SK-N-DZ (cell line): Measurements from ENCODE around the gene PLCL2.
"Not testable (repeated sequence)": the region's sequence is repeated elsewhere in the genome, so short reads cannot be mapped to it uniquely, and the experiment has no call there.

ENCODE experiments used
- DNase-seq: peaks from one replicate; pipeline ENCODE4 v3.0.0-alpha.2; 2015; ENCODE audit warnings: low spot score

PLCL2 gene

DNA sequence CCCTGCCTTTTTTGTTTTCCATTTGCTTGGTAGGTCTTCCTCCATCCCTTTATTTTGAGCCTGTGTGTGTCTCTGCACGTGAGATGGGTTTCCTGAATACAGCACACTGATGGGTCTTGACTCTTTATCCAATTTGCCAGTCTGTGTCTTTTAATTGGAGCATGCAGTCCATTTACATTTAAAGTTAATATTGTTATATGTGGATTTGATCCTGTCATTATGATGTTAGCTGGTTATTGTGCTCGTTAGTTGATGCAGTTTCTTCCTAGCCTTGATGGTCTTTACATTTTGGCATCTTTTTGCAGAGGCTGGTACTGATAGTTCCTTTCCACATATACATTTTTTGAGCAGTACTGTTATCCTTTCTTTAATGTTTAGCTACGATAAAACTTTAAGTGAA is 73.1 kb downstream of the PLCL2 start:
- DNase-seq: not testable (repeated sequence)

DNA sequence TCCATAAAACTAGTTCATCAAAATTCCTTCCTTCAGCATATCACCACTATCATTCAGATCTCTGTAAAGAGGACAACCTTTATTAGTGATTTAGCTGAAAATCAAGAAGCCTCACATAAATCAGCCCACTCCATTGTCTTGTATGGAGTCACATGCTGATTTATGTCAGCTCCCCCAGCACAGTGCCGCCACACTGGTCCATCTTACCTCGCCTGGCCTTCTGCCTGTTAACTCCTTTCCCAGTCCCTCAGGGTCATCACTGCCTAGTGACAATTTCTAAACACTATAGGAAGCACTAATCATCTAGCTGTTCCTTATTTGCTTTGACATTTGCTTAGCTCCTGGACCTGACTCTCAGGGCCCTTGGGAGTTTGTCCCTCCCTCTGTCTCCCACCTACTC is 75.4 kb downstream of the PLCL2 start:
- no peak for DNase-seq

DNA sequence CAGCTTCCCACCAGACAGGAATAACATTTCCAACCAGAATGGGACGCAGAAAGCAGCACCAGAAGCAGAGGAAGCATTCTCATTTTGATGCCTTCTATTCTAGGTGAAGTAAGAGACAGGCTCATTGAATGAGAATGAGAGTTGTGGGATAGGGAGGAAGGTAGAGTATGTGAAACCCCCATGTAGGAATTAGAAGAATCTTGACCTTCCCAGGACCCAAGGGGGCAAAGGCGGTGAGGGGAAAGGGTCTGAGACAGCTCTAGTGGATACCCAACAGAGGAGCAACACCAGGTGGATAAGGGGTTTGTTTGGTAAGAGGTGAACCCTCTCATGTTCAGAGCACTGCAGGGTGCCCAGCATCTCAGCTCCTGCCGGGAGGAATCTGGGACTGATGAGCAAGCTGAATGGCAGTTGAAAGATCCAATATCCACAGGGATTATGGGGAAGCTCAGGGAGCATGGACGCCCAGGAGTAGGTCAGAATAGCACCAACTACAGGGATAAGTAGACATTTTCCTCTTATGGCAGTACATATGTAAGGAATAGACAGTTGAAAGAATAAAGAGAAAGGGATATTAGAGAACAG is 77.0 kb downstream of the PLCL2 start:
- DNase-seq: no peak

DNA sequence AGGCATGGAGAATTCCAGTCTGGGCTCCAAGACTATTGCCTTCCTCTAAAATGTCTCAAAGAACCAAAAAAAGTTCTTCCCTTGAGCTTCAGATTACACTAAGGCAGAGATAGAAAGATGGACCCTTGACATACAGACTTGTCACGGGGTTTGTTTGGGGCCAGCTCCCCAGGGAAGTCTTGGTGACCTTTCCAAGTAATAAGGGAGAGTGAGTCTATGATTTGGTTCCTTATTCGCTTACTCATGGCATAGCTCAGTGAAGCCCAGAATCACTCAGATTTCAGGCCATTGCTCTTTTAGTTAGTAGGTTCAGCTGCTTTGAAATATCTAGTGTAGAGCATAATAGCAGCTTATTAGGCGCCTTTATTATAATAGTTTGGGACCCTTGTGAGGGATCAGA is 90.3 kb downstream of the PLCL2 start:
- DNase-seq: no peak

DNA sequence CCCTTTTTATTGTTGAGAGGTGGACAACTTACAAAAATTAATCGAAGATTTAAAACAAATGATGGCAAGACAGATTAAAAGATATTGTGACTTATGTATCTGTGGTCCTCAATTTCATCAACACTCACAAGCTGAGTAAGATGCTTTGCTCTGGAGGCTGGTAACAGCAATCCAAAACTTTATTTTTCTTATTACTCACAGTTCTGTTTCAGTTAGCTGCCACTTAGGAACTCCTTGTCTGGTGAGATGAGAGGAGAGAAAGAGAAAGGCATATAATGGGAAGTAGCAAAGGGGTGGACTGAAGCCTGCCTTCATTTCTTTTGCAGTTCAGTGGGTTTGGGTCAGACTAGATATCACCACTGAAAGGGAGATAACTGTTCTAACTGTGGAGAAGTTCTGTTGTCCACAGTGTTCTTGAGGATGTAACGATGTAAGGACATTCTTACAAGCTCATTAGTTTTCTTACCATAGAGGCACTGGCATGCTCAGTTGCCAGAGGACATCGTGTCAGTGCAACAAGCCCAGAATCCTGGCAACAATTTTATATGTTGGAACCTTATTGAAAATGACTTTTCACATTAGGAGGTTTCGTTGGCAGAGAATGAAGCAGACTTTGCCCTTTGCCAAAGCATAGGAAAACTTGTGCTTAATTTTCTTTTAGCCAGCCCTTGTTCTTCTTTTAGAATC is 93.6 kb downstream of the PLCL2 start:
- DNase-seq: no peak

DNA sequence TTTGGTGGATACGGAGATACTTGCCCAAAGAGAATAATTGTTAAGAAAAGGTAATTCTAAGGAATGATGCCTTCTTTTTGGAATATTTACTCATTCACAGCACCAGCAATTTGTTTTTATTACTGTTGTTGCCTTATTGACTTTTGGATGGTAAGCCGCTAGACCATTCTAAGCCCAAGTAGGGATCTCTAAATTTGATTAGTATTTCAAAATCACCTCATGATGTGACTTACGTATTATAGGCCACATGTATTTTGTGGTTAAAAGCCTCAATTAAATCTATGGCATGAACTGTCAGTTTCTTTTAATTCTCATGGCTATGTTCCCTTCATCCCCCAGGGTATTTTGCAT is 94.1 kb downstream of the PLCL2 start:
- no peak for DNase-seq

DNA sequence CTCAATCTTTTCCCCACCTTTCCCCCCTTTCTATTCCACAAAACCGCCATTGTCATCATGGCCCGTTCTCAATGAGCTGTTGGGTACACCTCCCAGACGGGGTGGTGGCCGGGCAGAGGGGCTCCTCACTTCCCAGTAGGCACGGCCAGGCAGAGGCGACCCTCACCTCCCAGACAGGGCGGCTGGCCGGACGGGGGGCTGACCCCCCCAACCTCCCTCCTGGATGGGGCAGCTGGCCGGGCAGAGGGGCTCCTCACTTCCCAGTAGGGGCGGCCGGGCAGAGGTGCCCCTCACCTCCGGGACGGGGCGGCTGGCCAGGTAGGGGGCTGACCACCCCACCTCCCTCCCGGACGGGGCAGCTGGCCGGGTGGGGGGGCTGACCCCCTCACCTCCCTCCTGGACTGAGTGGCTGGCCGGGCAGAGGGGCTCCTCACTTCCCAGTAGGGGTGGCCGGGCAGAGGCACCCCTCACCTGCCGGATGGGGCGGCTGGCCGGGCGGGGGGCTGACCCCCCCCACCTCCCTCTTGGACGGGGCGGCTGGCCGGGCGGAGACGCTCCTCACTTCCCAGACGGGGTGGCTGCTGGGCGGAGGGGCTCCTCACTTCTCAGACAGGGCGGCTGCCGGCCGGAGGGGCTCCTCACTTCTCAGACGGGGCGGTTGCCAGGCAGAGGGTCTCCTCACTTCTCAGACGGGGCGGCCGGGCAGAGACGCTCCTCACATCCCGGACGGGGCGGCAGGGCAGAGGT is 95.2 kb downstream of the PLCL2 start:
- DNase-seq: not testable (repeated sequence)

DNA sequence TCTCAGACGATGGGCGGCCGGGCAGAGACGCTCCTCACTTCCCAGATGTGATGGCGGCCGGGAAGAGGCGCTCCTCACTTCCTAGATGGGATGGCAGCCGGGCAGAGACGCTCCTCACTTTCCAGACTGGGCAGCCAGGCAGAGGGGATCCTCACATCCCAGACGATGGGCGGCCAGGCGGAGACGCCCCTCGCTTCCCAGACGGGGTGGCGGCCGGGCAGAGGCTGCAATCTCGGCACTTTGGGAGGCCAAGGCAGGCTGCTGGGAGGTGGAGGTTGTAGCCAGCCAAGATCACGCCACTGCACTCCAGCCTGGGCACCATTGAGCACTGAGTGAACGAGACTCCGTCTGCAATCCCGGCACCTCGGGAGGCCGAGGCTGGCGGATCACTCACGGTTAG is 95.8 kb downstream of the PLCL2 start:
- not testable (repeated sequence) for DNase-seq

DNA sequence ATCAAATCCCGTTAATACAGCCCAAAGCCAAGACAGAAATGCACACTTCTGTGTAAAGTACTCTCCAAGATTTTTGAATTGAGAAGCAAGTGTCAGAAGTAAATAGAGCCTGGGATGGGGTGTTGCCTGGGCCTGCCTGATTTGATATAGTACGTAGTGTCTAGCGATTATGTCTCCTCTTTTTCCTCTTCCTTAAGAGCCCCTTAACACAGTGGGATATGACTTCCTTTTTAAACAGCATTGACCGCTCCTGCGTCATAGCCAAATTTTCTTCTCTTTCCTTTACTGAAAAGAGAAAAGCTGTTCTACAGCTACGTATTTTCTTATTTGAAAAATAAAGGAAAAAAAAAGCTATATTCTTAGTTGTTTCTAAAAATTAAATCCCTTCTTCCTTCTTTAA is 97.7 kb downstream of the PLCL2 start:
- DNase-seq: no peak

DNA sequence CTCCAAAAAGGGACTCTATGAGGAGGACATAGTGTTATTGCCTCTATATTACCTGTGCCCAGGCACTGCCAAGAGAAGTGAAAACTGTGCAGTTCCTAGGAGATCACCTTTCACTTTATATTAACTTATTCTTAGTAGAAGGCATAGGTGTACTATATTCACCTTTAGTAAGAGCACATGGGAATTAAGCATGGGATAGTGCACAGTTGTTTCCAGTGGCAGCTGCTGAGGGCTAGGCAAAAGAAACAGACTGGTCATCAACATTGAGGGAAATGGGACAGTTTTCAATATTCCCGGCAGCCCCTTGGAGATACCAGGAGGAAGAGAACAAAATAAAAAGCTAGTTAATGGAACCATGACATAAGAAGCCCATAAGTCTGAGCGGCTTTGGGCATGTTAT is 100.9 kb downstream of the PLCL2 start:
- DNase-seq: no peak

DNA sequence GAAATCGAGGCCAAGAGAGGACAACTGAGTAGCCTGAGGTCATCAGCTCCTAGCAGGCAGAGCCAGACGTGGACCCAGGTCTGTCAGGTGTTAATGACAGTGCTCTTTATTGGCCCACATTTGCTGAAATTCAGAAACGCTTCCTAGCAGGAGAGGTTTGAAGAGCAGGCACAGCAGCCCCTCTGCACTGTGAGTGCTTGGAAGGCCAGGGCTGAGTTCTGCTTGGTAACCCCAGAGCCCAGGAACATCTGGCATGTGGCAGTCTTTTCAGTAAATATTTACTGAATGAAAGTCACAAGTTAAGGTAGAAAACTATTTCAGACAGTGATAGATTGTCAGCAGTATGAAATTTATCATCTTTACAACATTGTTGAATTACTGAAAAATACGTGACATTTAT is 102.4 kb downstream of the PLCL2 start:
- DNase-seq: no peak

DNA sequence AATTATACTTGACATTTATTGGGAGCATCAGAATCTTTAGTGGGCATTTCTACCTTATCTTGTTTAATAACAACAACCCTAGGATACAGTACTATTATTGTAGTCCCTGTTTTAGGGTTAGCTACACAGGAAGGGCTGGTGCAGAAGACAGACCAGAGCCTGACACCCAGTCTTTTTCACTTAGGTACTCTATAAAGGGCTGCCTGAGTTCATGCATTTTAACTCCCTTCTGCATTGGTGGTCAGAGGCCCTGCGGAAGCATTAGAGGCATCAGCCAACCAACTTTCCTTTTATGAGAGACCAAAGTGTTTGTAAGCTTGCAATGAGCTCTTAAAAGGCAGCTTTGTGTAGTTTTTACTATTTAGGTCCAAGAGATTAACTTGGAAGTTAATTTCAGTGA is 105.4 kb downstream of the PLCL2 start:
- DNase-seq: no peak

DNA sequence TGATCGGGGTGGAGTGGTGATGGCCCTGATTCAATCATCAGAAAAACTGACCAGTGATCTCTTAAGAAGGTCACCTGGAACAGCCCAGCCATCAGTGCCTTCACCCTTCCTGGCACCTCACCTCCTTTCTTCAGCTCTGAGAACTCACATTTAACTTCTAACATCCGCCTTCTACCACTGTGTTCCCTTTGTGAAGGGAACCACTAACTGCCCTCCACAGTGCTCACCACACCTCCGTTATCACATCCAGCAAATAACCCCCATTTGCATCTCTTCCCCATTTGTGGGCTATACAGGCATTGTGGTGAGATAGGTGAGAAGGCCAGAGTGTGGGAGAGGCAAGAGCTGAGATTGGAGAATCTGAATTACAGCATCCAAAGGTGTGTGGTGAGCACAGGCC is 107.4 kb downstream of the PLCL2 start:
- no peak for DNase-seq

DNA sequence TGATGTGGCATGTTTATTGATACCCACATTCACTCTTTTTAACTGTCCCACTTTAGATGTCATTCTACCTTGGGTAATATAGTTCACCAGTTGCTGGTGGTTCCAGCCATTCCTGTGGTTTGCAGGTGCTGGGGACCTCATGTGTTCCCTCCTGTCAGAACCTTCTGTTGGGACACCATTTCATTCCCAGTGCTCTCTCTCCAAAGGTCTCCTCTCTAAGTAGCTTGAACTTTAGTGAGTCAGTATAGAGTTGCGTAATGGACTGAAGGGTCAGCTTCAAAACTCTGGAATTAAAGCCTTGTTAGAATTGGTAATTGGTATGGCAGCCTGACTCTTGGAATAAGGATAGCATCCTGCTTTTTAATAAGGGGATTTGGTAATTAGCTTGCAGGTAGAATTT is 108.5 kb downstream of the PLCL2 start:
- no peak for DNase-seq

DNA sequence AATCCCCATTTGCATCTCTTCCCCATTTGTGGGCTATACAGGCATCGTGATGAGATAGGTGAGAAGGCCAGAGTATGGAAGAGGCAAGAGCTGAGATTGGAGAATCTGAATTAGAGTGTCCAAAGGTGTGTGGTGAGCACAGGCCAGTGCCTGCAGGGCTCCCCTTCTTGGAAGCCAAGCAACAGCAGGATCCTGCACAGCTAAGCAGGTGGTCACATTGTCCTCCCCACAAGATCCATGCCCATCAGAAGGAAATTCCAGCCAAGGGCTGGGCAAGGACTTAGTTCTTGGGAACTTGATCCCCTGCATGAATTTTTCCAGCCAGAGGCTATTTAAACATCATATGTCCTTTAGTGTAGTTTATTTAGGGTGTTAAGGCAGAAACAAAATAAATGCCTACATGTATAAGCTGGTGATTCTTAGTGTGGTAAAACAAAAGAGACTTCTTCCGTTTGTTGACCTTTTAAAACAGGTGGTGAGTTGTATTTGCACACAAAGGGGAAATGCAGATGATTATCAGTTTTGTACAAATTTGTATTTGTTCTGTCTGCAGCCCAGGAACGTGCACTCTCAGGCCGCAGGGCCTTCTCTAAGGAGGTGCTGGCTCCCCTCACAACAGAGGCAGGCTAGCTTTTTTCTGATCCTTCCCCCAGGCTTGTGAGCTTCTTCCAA is 110.2 kb downstream of the PLCL2 start:
- no peak for DNase-seq

DNA sequence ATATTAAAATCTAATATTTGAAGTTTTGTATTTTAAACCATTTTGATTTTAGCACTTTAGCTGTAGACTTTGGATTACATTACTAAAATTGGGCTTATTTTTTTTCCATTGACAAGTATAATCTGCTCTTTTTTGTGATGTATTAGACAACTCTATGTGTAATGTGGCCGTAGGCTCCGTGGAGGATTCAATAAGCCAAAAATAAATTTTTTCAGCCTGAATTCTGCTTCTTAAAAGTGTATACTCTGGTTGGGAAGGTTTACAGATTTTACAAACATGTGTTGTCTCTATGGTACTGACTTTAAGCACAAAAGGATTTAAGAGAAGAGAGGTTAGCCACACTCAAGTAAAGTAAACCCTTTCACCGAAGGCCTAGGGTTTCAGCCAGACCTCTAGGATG is 110.8 kb downstream of the PLCL2 start:
- no peak for DNase-seq

DNA sequence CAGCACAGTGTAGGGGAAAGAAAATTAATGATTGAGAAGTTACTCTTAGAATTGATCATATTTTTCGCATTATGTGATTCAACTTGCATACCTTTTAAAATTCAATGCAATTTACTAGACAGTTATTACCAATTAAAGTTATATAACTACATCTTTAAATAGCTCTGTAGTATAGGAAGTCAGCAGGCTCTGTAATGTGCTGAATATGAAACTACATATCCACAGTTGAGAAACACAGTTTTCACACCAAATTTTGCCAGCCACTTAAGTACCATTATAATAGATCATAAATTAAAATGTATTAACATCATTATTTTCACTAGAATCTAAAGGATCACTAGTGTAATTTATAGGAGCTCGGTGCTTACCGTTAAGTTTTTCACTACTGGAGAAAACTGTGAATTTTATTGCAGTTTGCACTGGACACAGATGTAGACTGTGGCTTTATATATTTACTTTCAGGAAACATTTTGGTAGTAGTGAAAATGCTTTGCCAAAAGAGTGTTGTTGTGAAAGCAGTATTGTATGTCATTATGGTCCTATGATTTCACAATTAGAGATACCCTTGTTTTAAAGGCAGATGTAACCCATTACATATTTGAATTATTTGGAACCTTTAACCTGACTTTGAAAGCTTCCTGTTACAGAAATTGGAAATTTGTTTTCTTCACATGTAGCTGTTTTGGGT is 113.6 kb downstream of the PLCL2 start:
- DNase-seq: no peak

DNA sequence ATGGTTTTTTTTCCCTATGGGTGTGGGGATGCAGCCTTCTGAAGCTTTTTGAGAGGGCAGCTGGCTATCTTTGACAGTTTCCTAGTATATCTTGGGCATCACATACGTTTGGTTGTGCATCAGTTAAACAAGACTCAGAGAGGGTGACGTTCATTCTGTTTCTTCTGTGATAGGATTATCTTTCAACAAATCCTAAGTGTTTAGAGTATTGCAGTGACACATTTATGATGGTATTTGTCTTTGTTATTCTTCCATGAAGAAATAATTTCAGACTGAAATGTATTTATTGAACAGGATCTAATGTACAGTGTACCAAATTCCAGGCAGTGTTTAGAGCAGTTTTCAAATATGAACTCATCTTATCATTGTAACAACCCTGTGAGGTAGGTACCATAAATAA is 114.4 kb downstream of the PLCL2 start:
- DNase-seq: no peak

DNA sequence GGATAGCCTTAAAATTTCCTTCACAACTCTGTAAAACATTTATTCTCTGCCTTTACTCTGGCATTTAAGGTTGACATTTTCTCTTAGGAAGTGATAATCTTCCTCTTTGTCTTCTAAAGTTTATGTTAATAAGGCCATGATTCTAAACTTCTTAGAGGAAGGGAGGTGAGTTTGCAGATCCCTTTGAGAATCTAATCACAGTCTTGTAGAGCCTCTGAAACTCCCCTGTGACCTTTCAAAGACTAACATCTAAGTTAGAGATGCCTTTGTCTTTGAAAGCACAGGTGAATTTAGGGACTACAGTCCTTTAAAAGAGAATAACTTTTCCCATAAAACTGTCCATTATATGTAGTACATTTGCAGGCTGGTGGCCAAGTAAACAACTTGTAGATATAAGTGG is 115.1 kb downstream of the PLCL2 start:
- no peak for DNase-seq

DNA sequence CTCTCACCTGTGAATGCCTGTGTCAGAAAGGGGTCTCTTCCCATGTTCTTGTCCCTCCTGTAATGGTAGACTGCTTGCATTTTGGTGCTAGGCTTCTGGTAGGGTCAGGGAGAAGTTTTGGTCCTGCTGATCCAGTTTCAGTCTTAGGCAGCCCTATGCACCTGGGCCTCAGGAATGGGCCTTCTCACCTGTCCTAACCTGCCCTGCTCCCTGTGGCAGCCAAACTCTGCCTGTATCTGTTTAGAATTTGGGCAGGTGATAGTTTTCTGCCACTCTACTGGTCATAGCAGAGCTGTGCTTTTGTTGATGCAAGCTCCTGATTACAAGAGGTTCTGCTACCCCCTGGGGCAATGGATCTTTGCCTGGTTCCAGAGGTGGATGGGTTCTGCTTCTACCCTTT is 118.7 kb downstream of the PLCL2 start:
- DNase-seq: no peak

DNA sequence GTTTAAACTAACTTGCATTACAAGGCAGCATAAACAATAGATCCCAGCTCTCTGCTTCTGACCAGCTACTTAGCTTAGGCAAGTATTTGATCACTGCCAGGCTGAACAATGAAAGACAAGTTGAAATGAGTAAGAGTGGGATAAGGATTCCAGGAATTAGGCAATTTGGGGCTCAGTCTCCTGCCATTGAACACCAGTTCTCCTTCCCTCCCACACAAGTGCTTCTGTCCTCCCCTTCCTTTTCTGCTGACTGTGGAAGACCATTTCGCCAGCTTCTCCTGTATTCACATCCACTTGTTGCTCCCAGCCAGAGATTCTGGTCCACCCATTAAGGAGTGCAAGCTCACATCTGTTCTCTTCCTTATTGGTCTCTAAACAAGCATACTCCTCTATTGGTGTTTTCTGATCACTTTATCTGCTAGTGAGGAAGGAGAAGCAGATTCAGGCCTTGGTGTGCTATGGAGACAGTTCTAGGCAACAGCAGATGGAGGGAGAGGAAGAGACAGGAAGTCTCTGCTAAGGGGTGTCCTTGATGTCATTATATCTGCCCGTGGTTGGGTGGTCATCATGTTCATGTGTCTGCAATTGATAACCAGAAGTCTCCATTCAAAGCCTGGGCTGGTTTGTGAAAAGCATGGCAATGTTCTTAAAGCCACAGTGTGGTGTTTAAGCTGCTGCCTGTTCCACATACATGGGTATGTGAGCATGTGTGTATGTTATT is 121.5 kb downstream of the PLCL2 start:
- DNase-seq: no peak
